Raji (cell line): ENCODE data around the gene TRIM45.

Experiments used
- POLR2A ChIP-seq: IDR thresholded peaks from 2 replicates; pipeline ENCODE4 v1.6.1; 2011; ENCODE audit warnings: low read depth, low read length, control low read depth; ENCODE audit not compliant: insufficient read depth

The TRIM45 gene

DNA sequence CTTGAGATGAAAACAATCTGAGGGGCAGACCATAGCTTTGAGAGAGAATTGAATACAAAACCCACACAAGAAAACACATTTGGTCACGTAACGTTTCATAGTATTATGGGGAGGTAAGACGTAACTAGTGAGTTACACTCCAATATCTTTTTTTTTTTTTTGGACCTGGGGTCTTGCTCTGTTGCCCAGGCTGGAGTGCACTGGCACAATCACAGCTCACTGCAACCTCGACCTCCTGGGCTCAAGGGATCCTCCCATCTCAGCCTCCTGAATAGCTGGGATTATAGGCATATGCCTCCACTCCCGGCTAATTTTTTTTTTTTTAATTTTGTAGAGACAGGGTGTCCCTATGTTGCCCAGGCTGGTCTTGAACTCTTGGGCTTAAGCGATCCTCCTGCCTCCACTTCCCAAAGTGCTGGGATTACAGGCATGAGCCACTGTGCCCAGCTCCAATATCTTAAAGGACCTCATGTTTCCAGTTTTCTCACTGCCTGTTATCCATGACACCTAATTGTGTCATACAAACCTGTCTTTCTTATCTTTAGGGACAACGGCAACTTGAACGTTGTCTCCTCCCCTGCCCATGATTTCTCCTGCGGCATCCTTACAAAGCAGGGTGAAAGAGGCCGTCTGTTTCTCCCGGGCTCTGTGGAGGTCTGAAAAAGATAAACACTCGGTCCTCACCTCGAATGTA is 5.3 kb downstream of the TRIM45 start:
- no peak for TF ChIP-seq POLR2A

DNA sequence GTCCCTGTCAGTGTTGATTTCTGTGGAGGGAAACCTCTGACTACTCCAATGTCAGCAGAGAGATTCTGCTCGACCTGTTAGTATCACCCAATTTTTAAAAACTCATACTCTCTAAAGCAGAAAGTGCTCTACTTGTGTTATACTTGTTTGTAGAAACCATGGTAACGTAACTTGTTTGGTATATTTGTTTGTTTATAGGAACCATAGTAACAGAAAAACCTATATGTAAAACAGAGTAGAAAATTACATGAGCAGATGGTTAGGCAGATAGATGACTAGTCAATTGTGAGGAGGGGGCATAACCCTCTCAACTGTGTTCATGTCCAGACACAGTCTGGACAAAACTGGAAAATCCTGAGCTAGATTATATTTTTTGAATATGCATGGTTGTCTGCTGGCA is 6.7 kb downstream of the TRIM45 start:
- no peak for TF ChIP-seq POLR2A

DNA sequence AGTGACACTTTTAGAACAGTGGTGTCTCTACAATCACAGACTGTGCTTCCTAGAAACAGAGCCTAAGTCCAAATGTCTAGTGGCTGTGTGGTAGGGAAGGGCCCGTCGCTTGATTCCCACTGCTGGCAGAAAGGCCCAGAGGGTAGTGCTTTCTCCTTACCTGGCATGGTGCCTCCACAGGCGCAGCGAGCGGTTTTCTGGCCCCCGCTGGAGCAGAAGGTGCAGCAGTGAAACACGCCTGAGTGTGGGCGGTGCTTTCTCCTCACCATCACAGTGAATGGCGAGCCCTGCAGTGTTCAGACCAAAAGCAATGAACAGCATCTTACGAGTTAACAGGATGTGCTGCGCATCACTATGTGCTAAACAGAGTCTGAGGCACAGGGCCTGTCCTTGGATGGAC is 8.3 kb downstream of the TRIM45 start:
- TF ChIP-seq POLR2A, result no peak

DNA sequence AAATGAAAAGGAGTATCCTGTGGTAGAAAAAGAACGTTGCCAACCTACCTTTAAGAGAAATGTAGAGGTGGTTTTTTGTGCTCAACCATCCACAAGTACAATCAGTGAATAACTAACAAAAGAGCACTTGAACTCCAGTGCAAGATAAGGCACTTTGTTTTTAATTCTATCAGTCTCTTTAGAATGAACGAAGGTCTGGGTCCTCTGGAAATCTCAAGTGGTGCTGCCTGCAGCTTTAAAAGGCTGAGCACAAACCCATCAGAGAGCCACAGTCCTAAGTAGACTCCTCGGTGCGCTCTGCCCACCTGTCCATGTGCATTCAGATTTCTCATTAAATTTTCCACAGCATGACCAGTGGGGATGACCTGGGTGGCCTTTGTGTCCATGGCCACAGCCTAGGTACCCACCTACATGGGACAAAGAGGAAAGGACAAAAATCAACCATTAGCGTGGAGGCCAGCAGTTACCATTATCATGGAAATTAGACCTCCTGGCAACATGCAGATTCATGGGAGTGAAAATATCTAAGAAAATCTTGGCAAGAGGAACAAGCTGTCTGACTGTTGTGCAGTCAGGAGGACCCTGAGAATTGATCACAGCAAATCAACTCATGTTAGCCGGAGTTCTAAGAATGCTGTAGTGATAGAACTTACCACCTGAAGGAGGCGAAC is 9.4 kb downstream of the TRIM45 start:
- TF ChIP-seq POLR2A, result no peak

DNA sequence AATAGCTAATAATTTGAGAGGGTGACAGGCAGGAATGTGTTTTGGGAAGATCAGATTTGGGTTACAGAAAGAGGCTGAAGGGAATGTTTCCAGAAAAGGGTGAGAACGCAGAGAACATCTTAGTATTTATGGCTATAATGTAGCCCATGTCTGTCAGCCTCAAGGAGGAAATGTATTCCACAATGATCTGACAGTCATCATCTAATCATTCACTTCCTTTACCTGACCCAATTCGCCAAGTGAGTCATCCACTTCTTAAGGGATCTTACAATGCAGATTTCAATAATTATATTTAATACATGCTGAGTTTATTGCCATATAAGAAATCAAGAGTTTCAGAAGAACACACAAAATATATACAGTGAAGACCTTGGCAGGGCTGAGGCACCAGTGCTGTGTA is 10.8 kb downstream of the TRIM45 start:
- TF ChIP-seq POLR2A, result no peak

DNA sequence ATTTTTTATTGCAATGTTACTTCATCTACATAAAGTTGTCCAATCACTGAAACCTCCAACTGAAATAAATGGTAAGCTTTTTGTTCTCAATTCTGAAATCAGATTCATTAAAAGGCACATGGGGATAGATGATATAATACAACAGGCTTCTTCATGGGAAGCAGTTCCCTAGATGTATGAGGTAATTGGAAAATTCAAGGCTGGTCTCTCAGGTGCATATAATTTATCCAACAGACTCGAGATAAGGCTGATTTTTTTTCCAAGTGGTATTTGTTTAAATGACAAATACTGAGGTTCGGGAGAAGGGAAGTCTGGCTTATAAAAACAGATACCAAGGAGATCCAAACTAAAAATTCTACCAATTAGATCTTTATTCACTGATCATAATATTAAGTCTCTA is 14.2 kb downstream of the TRIM45 start:
- TF ChIP-seq POLR2A, result no peak

DNA sequence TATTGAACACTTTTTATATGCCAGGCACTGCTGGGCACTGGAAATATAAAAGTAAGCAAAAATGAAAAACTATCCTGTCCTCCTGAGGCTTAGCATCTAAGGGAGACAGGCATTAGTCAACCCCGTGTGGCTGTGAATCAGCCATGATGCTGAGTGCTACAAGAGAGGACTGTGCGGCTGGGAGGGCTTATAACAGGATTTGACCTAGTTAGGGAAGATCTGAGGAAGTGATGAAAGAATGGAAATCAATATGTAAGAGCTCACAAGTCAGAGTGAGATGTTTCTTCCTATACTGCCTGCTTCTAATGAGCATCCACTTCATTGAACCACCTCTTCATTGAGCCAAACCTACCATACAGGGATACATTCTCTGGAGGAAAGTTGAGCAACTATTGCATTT is 15.1 kb downstream of the TRIM45 start:
- TF ChIP-seq POLR2A, result no peak

DNA sequence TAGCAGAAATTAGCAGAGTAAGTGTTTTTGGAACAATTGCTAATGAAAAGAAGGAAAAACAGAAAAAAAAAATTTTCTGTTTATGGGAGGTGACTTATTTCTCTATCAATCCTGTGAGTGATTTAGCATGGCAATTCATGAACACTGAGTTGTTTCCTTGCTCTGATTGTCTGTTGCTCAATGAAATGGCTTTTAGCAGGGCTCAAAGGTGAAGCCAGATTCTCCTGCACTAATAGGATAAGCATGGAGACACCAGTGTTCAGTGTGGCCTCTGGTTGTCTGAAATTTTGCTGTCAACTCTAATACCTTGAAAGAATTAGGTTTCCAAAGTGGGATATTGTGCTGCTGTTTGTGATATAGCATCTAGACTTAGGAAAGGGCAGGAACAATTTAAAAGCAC is 15.8 kb downstream of the TRIM45 start:
- TF ChIP-seq POLR2A, result no peak

DNA sequence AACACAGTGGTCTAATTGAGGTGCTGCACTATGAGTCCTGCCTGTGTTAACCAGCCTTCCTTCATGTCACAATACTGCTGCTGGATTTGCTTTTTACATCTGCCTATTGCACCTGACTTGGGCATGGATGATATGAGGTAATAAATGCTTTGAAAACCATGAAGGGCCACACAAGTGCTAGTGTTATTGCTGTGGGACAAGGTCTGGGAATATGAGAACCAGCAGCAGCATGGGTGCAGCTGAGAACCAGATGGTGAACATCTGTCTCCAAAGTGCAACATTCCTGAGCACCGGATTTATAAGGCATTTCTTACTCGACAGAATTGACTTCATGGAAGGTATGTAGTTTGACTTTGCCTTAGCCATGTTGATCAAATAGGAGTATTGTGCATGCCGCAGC is 16.6 kb downstream of the TRIM45 start:
- no peak for TF ChIP-seq POLR2A

DNA sequence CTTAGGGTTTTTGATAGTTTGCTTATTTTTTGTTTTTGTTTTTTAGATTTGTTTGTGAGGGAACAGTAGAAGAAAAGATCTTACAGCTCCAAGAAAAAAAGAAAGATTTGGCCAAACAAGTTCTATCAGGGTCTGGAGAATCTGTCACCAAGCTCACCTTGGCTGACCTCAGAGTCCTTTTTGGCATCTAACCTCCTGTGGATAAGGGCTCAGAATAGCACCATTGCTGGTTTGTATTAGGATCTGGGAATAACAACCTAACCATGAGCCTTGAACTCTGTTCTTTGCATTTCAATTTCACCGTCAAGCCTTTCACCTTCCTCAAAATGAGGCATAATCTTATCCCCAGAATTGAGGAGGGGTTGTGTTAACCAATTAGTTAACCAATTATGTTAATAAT is 20.2 kb downstream of the TRIM45 start:
- TF ChIP-seq POLR2A, result no peak

DNA sequence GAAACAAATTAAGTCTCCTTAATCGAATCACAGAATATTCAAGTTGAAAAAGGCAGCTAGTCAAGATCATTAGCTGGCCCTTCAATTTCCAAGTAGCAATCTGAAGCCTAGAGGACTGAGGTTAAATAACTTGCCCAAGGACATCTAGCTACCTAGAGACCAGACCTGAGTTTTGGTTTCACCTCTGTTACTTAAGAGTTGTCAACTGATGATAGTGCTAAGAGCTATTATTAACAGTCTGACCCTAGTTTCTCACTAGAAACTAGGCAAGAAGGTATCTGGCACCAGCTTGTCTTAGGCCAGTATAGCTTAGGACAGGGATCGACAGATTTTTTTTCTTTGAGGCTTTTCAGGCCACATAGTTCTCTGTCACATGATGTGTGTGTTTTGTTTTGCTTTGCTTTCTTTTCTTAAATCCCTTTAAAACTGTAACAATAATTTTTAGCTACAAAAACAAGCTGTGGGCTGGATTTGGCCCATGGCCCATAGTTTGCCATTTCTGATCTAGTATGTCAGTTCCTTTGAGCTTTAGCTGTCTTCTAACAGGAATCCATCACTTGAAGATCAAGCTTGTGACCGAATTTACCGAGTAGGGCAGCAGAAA is 23.2 kb downstream of the TRIM45 start:
- TF ChIP-seq POLR2A, result no peak

DNA sequence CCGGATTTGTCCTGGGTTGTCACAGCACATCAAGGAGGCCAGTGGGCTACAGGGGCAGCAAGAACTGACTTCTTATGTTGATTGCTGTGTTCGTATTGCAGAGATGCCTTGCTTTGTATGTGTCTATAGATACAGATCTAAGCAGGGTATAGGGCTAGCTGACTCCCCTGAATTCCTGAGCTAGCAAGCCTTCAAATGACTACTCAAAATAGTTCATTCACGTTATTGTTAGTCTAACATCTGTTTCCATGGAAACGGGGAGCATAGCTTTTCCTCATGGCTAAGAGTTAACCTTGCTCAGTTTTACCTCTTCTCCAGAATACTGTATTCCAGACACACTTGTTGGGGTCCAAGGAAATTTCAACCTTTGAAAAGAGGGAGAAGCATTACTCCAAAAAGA is 24.1 kb downstream of the TRIM45 start:
- no peak for TF ChIP-seq POLR2A

DNA sequence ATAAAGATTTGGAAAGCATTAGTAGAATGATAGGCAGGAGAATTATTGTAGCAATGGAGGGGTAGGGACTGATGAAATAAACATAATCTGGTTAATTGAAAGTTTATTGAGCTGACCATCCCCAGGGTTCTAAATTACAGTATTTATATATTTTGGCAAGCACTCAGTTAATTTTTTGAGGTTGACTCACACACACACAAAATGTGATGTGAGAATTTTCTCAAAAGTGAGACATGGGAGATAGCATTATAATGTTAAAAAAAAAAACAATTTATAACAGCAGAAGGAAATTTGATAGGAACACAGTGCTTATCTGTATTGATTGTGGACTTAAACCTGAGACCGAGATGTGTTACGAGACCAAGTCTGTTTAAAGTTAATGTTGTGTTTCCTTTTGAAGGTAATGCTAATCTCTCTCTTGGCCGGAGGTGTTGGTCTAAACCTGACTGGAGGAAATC is 24.6 kb downstream of the TRIM45 start:
- TF ChIP-seq POLR2A, result no peak

DNA sequence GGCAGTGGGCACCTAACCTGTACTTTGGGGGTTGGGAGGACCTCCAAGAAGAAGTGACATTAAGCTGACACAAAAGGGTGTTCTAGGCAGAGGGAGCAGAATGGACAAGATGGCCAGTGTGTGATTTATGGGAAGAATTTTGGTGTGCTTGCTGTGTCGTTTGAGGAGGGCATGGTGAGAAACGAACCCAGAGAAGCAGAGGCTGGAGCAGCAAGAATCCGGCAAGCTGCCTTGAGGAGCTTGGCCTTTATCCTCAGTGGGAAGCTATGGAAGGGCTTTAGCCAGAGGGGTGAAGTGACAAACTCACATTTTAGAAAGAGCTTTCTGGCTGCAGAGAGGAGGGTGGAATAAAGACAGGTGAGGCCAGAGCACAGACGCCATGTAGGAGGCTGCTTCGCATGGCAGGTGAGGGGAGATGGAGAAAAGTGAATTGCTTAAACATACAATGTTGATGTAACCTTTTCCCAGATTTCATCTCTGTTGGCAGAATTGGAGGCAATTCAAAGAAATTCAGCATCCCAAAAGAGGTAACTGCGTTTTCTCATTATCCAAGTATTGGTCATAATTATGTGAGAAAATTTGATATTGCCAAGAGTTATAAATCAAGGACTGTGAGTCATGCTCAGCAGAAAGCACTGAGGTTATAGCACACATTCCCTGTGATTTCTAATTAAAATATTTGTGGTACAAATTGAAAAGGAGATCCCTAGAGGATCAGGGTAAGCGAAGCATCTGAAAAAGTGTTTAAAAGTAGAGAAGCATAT is 26.5 kb downstream of the TRIM45 start:
- TF ChIP-seq POLR2A, result no peak

DNA sequence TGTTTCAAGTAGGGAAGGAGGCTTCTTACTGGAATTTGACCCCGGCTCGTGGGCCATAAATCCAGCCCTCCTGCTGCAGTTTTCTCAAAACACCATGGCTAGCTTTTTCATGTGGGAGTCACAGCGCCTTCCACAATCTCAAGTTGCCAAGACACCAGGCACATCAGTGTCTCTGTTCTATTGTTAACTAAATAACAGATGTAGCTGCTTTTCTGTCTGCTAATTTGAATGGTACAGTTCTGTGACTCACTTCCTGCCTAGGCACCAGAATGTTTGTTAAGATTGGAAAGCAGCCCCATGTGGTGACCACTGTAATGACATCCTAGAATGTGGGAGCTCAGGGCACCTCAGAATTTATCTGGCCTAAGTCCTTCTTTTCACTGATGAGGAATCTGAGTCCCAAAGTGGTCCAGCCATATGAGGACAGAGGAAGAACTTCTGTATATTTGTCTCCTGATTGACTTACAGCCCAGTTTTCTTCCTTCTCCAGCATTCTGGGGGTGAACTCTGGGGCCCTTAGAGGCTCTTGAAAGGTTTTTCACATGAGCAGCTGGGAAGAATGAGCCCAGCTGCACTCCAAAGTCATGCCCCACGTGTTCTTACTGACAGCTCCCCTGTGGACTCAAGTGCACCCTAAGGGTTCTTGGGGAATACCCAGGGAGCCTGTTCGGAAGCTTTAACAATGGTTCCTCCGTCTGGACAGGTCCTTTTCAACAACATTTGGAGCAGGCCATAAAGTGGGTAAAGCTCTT is 27.5 kb downstream of the TRIM45 start:
- no peak for TF ChIP-seq POLR2A

DNA sequence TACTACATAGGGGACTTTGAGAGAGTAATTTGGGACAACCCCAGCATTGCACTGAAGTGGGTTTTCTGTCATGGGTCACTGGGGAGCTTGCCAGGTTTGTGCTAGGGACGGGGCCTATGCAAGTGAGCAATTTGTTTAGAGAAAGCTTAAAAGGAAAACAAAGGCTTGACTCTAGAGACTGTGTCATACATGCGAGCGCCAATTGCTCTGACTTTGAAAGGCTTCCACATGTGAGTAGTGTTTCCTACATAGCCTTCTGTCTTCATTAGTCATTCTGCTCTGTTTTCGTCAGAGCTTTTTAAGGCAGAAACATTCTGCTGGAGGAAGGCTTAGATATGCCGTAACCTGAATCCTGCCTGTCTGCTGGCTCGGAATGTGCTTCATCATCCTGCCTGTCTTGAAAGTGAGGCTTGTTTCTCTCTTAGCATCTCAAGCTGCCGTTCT is 28.4 kb downstream of the TRIM45 start:
- no peak for TF ChIP-seq POLR2A

DNA sequence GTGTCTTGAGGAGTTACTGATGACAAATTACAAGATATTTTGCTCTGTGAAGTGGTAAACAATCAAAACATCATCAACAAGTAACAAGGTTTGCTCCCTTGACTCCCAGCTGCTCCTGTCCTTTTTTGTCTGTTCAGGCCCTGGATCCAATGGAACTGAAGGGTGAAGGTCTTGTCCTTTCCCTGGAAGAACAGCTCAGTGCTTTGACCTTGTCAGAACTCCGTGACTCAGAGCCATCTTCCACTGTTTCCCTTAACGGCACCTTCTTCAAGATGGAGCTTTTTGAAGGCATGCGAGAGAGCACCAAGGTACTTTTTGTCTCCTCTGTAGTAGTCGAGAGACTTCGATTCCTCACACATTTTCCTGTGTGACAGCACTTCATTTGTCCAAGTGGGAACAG is 29.0 kb downstream of the TRIM45 start:
- no peak for TF ChIP-seq POLR2A
